ENCODE results near the gene IL4I1.

IL4I1 gene

GRCh38 chr19:49863935-49864320 is 32.8 kb downstream of the IL4I1 start:
- DNase-seq (ENCODE audit: low read depth, low spot score) = no peak

GRCh38 chr19:49863254-49863934 is 33.3 kb downstream of the IL4I1 start:
- no peak for DNase-seq (ENCODE audit: low read depth, low spot score)

GRCh38 chr19:49862391-49863253 is 34.1 kb downstream of the IL4I1 start:
- no peak for DNase-seq (ENCODE audit: low read depth, low spot score)

GRCh38 chr19:49861541-49862378 is 34.9 kb downstream of the IL4I1 start:
- DNase-seq (ENCODE audit: low read depth, low spot score) = no peak

- DNase-seq (ENCODE audit: low read depth, low spot score) = no peak
Measured at GRCh38 chr19:49861107-49861506, 35.6 kb downstream of the IL4I1 start.

- DNase-seq (ENCODE audit: low read depth, low spot score) = no peak
Measured at GRCh38 chr19:49860336-49861102, 36.2 kb downstream of the IL4I1 start.

GRCh38 chr19:49859682-49860335 is 36.9 kb downstream of the IL4I1 start:
- DNase-seq (ENCODE audit: low read depth, low spot score) = no peak

GRCh38 chr19:49858088-49858985 is 38.4 kb downstream of the IL4I1 start:
- no peak for DNase-seq (ENCODE audit: low read depth, low spot score)

GRCh38 chr19:49857838-49858087 is 38.9 kb downstream of the IL4I1 start:
- DNase-seq (ENCODE audit: low read depth, low spot score) = no peak

GRCh38 chr19:49857061-49857837 is 39.4 kb downstream of the IL4I1 start:
- no peak for DNase-seq (ENCODE audit: low read depth, low spot score)

GRCh38 chr19:49856574-49857021 is 40.1 kb downstream of the IL4I1 start:
- no peak for DNase-seq (ENCODE audit: low read depth, low spot score)

GRCh38 chr19:49855676-49856573 is 40.8 kb downstream of the IL4I1 start:
- no peak for DNase-seq (ENCODE audit: low read depth, low spot score)

GRCh38 chr19:49855277-49855675 is 41.4 kb downstream of the IL4I1 start:
- DNase-seq (ENCODE audit: low read depth, low spot score) = no peak

GRCh38 chr19:49854378-49855263 is 42.1 kb downstream of the IL4I1 start:
- DNase-seq (ENCODE audit: low read depth, low spot score) = no peak

- DNase-seq (ENCODE audit: low read depth, low spot score) = no peak
Measured at GRCh38 chr19:49853852-49854377, 42.8 kb downstream of the IL4I1 start.

GRCh38 chr19:49852631-49853126 is 44.0 kb downstream of the IL4I1 start:
- DNase-seq (ENCODE audit: low read depth, low spot score) = no peak
